HepG2 (cell line): ENCODE measurements around the gene ABHD12. TPM values are rescaled to one million over a fixed set of nuclear protein-coding genes. Genes with fewer than 3 reads are reported as not detected.
A peak's percentile ranks its signal among the peaks of the same experiment; 100 is the strongest.

Experiments
- ATF7-NPFF ChIP-seq: sonication (generic); formaldehyde crosslinking; IDR thresholded peaks from 2 replicates; pipeline ENCODE4 v1.8.1; 2023; ENCODE audit warnings: mild to moderate bottlenecking, low read depth, missing genetic modification reagents, moderate library complexity
- ATRX ChIP-seq: sonication (generic); formaldehyde crosslinking; IDR thresholded peaks from 2 replicates; pipeline ENCODE4 v1.4.0; 2020; ENCODE audit warnings: missing genetic modification reagents, borderline replicate concordance
- CREM ChIP-seq, 2 experiments: sonication (generic) in 1 of 2; formaldehyde crosslinking in 1 of 2; IDR thresholded peaks; 2 replicates each; pipeline versions ENCODE4 v1.4.0 to v1.6.1; 2016 to 2020; ENCODE audit warnings: antibody characterized with exemption in 1 of 2, mild to moderate bottlenecking in 1 of 2, missing genetic modification reagents in 1 of 2
- FOXM1 ChIP-seq: sonication (generic); formaldehyde crosslinking; IDR thresholded peaks from 2 replicates; pipeline ENCODE4 v1.5.0; 2020; ENCODE audit warnings: missing genetic modification reagents
- GTF3A ChIP-seq: sonication (generic); formaldehyde crosslinking; conservative IDR thresholded peaks from 2 replicates; pipeline ENCODE4 v1.4.0; 2020; ENCODE audit warnings: mild to moderate bottlenecking, missing genetic modification reagents
- IRX3 ChIP-seq: sonication (generic); formaldehyde crosslinking; IDR thresholded peaks from 2 replicates; pipeline ENCODE4 v1.8.1; 2023; ENCODE audit warnings: mild to moderate bottlenecking, low read depth, missing genetic modification reagents, borderline replicate concordance
- LCORL ChIP-seq, 2 experiments: fragments of 450-650 bp in 1 of 2; sonication (generic) in 1 of 2; formaldehyde crosslinking in 1 of 2; IDR thresholded peaks; 2 replicates each; pipeline versions ENCODE4 v1.5.0 to v1.6.1; 2017 to 2020; ENCODE audit warnings: antibody characterized with exemption in 1 of 2, missing genetic modification reagents in 1 of 2
- NFE2L1 ChIP-seq: sonication (generic); formaldehyde crosslinking; IDR thresholded peaks from 2 replicates; pipeline ENCODE4 v1.4.0; 2020; ENCODE audit warnings: missing genetic modification reagents, mild to moderate bottlenecking, borderline replicate concordance
- NR2F1 ChIP-seq, 2 experiments: fragments of 450-650 bp in 1 of 2; formaldehyde crosslinking in 1 of 2; IDR thresholded peaks; 2 replicates each; pipeline versions ENCODE4 v1.5.0 to v1.6.1; 2016 to 2020; ENCODE audit warnings: mild to moderate bottlenecking in 1 of 2, missing compliant biosample characterization in 1 of 2, missing genetic modification reagents in 1 of 2, moderate library complexity in 1 of 2
- RBAK ChIP-seq: sonication (generic); formaldehyde crosslinking; IDR thresholded peaks from 2 replicates; pipeline ENCODE4 v1.5.1; 2020; ENCODE audit warnings: mild to moderate bottlenecking, missing genetic modification reagents
- REXO4 ChIP-seq: sonication (generic); formaldehyde crosslinking; IDR thresholded peaks from 2 replicates; pipeline ENCODE4 v1.8.0; 2022; ENCODE audit warnings: missing genetic modification reagents, mild to moderate bottlenecking, borderline replicate concordance
- RXRA ChIP-seq: sonication (generic); formaldehyde crosslinking; IDR thresholded peaks from 2 replicates; pipeline ENCODE4 v1.5.1; 2020; ENCODE audit warnings: missing genetic modification reagents
- WIZ ChIP-seq: sonication (generic); formaldehyde crosslinking; IDR thresholded peaks from 2 replicates; pipeline ENCODE4 v1.5.1; 2020; ENCODE audit warnings: mild to moderate bottlenecking, missing genetic modification reagents
- ZFP90 ChIP-seq: sonication (generic); formaldehyde crosslinking; IDR thresholded peaks from 2 replicates; pipeline ENCODE4 v1.8.0; 2022; ENCODE audit warnings: missing genetic modification reagents, mild to moderate bottlenecking, inconsistent platforms, borderline replicate concordance
- ZNF224 ChIP-seq: sonication (generic); formaldehyde crosslinking; IDR thresholded peaks from 2 replicates; pipeline ENCODE4 v1.5.0; 2020; ENCODE audit warnings: mild to moderate bottlenecking, missing genetic modification reagents
- ZNF3 ChIP-seq: IDR thresholded peaks from 2 replicates; pipeline ENCODE4 v1.7.0; 2017; ENCODE audit warnings: inconsistent platforms
- ZNF382 ChIP-seq: sonication (generic); formaldehyde crosslinking; IDR thresholded peaks from 2 replicates; pipeline ENCODE4 v1.5.0; 2020; ENCODE audit warnings: missing genetic modification reagents, mild to moderate bottlenecking, borderline replicate concordance
- ZNF652 ChIP-seq: IDR thresholded peaks from 2 replicates; pipeline ENCODE4 v1.6.1; 2016; ENCODE audit warnings: low read depth, borderline replicate concordance
- ZNF674 ChIP-seq: sonication (generic); formaldehyde crosslinking; IDR thresholded peaks from 2 replicates; pipeline ENCODE4 v1.5.0; 2020; ENCODE audit warnings: low read depth, mild to moderate bottlenecking, missing genetic modification reagents
- polyA plus RNA-seq, 8 experiments: library from polyadenylated mRNA; depleted of rRNA in 3 of 8; stranded (reverse) in 7 of 8; unstranded in 1 of 8; fragments of >200 nt; fragmentation: Illumina TruSeq in 4 of 8; extraction: Trizol in 4 of 8; gene quantifications; 2 replicates each; pipeline versions ENCODE4 v1.2.1 to v1.2.3, GENCODE V29; 2011 to 2016; ENCODE audit warnings: low read depth in 4 of 8, missing spikeins in 1 of 8, mixed read lengths in 1 of 8; ENCODE audit not compliant: insufficient read depth in 1 of 8
- total RNA-seq, 5 experiments: library from RNA; depleted of rRNA; stranded (reverse); fragments of >200 nt; fragmentation: Illumina TruSeq; extraction: Trizol; gene quantifications; 2 replicates each; pipeline ENCODE4 v1.2.3, GENCODE V29; 2016; ENCODE audit warnings: low read depth in 1 of 5
- TF ChIP-seq, protein P1 (sequence below): sonication (generic); formaldehyde crosslinking; IDR thresholded peaks from 2 replicates; pipeline ENCODE4 v1.4.0; 2020; ENCODE audit warnings: mild to moderate bottlenecking, missing genetic modification reagents
- TF ChIP-seq, protein P2 (sequence below): sonication (generic); formaldehyde crosslinking; IDR thresholded peaks from 2 replicates; pipeline ENCODE4 v1.4.0; 2020; ENCODE audit warnings: missing genetic modification reagents, borderline replicate concordance

ABHD12 gene
- total and polyA plus RNA-seq, 2 of the 13 experiments (the other 11 are each of a cell fraction or from before 2014, with no cell fraction given), result 23.5 to 72.1 TPM

DNA sequence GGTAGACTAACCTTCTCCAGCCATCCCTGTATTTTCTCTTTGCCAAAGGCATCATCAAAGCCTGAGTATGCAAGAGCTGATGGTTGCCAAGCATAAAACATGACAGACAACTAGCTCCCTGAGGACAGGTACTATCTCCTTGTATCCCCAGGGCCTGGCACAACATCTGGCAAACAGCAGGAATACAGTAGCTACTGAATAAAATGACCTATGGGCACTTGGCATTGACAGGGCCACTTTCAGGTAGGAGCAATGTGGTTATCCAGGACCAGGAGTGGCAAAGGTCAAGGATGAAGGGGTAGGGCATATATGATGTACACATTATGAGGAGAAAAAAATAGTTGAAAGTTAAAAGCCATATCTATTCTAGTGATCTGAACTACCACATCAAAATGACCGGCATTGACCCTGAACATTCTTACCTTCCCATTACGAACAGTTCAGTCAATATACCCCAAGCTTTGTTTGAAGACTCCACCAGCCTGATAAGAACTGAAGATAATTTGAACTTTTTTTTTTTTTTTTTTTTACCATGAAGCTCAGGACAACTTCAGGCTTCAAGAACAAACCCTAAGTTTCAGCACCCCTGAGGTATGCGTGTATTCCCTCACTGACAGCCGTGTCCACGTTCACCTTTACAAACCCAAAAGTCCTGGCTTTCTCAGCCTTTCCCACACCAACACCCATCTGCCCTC is 12.3 kb downstream of the ABHD12 start (continued):
- TF ChIP-seq, protein P1, sequence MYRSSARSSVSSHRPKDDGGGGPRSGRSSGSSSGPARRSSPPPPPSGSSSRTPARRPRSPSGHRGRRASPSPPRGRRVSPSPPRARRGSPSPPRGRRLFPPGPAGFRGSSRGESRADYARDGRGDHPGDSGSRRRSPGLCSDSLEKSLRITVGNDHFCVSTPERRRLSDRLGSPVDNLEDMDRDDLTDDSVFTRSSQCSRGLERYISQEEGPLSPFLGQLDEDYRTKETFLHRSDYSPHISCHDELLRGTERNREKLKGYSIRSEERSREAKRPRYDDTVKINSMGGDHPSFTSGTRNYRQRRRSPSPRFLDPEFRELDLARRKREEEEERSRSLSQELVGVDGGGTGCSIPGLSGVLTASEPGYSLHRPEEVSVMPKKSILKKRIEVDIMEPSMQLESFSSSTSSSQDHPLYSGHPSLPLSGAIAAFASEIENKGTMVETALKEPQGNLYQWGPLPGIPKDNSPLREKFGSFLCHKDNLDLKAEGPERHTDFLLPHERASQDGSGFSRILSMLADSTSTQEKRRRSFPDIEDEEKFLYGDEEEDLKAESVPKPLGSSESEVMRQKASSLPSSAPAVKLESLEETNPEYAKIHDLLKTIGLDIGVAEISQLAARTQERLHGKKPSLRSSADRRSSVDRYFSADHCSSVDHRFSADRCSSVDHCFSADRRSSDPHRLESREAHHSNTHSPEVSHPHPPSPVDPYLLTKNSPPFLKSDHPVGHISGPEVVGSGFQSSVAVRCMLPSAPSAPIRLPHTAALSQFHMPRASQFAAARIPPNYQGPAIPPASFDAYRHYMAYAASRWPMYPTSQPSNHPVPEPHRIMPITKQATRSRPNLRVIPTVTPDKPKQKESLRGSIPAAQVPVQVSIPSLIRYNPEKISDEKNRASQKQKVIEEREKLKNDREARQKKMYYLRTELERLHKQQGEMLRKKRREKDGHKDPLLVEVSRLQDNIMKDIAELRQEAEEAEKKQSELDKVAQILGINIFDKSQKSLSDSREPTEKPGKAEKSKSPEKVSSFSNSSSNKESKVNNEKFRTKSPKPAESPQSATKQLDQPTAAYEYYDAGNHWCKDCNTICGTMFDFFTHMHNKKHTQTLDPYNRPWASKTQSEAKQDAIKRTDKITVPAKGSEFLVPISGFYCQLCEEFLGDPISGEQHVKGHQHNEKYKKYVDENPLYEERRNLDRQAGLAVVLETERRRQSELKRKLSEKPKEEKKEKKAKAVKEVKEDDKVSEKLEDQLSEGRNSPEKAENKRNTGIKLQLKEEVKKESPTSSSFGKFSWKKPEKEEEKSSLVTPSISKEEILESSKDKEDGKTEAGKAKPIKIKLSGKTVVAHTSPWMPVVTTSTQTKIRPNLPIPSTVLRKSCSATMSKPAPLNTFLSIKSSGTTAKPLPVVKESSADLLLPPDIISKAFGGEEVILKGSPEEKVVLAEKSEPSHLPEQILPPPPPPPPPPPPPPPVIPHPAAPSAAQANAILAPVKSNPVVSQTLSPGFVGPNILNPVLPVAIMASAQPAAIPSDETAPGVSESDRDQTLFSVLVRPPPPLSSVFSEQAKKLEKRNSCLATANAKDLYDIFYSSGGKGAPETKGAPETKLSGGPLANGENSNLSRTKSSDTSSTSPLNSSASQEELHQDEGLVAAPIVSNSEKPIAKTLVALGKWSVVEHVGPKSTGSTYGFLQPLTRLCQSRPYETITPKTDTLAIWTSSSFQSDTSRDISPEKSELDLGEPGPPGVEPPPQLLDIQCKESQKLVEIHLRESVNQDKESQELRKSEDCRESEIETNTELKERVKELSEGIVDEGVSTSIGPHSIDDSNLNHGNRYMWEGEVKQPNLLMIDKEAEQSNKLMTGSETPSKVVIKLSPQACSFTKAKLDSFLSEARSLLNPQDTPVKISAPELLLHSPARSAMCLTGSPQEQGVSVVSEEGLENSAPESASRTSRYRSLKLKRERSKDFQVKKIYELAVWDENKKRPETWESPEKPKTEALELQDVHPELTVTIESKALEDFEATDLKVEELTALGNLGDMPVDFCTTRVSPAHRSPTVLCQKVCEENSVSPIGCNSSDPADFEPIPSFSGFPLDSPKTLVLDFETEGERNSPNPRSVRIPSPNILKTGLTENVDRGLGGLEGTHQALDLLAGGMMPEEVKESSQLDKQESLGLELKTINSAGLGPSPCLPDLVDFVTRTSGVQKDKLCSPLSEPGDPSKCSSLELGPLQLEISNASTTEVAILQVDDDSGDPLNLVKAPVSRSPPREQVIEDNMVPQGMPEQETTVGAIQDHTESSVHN (CRISPR knock-in tag), result no peak
- TF ChIP-seq ZNF3 (CRISPR knock-in tag), result peak; percentile 74
- no peak for TF ChIP-seq REXO4
- TF ChIP-seq LCORL (IDR thresholded peaks at IDR 0.05), result peak; percentile 8; the same call in 1 of the 2 replicates
- peak; percentile 82 for TF ChIP-seq LCORL (CRISPR knock-in tag; IDR thresholded peaks at IDR 0.05)
- no peak for TF ChIP-seq FOXM1 (CRISPR knock-in tag)
- no peak for TF ChIP-seq IRX3
- peak; percentile 95 for TF ChIP-seq CREM (IDR thresholded peaks at IDR 0.05)
- no peak for TF ChIP-seq CREM (CRISPR knock-in tag; IDR thresholded peaks at IDR 0.05)
- peak; percentile 61; the same call in 1 of the 2 replicates for TF ChIP-seq RXRA (CRISPR knock-in tag)
- no peak for TF ChIP-seq ZNF652 (CRISPR knock-in tag)
- no peak for TF ChIP-seq ZFP90 (CRISPR knock-in tag)
- TF ChIP-seq ZNF382, result no peak
- TF ChIP-seq WIZ (CRISPR knock-in tag), result no peak
- TF ChIP-seq, protein P2, sequence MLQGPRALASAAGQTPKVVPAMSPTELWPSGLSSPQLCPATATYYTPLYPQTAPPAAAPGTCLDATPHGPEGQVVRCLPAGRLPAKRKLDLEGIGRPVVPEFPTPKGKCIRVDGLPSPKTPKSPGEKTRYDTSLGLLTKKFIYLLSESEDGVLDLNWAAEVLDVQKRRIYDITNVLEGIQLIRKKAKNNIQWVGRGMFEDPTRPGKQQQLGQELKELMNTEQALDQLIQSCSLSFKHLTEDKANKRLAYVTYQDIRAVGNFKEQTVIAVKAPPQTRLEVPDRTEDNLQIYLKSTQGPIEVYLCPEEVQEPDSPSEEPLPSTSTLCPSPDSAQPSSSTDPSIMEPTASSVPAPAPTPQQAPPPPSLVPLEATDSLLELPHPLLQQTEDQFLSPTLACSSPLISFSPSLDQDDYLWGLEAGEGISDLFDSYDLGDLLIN, result no peak
- TF ChIP-seq ATRX (CRISPR knock-in tag), result no peak
- TF ChIP-seq RBAK (CRISPR knock-in tag), result no peak
- peak; percentile 77 for TF ChIP-seq GTF3A
- TF ChIP-seq NR2F1 (CRISPR knock-in tag; IDR thresholded peaks at IDR 0.05), result peak; percentile 96 to 100
- no peak for TF ChIP-seq ATF7-NPFF (CRISPR knock-in tag)
- TF ChIP-seq NFE2L1 (CRISPR knock-in tag), result no peak
- TF ChIP-seq ZNF674 (CRISPR knock-in tag), result no peak
- no peak for TF ChIP-seq ZNF224 (CRISPR knock-in tag)
